Fibroblast of skin of abdomen (primary cell): Measurements from ENCODE around the gene CLDN7.
"Not testable (repeated sequence)": the region's sequence is repeated elsewhere in the genome, so short reads cannot be mapped to it uniquely, and the experiment has no call there.

ENCODE experiments used
- DNase-seq: peaks from one replicate; pipeline ENCODE4 v3.0.0-alpha.2; 2013

Gene CLDN7

DNA sequence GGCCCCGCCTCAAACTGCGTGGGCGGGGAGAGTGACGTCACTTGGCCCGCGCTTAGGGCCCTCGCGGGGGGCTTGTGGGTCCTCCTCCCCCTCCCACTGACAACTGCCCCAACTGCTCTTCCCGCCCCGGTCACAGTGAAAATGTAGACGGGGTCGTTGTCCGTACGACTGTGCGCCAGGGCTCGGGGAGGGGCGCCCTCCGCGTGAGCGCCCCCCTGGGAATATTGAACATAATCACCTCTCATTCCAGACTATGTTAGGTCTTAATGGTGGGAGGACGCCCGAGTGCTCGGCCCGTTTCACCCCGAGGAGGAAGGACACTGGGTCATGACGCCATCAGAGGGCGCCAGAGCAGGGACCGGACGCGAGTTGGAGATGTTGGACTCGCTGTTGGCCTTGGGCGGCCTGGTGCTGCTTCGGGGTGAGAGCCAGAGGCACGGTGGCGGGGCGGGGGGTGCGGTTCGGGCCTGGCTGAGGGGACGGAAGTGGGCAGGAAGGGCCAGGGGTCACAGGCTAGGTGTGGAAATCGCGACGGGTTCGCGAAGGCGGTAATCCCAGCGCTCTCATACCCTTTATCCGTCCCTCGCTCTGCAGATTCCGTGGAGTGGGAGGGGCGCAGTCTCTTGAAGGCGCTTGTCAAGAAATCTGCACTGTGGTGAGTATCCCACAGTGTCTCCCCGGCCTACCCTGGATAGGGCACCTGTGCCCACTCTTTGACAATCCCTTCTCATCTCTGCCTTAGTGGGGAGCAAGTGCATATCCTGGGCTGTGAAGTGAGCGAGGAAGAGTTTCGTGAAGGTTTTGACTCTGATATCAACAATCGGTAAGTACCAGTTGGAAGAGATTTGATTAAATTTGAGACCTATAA is 9.9 kb downstream of the CLDN7 start, which contains the start of gene ELP5:
TSS of gene ELP5 (plus strand) at position 40 of the 868 bp plus-strand sequence. CDS start at position 376, 336 bp downstream.
- DNase-seq, result peak; percentile 96

DNA sequence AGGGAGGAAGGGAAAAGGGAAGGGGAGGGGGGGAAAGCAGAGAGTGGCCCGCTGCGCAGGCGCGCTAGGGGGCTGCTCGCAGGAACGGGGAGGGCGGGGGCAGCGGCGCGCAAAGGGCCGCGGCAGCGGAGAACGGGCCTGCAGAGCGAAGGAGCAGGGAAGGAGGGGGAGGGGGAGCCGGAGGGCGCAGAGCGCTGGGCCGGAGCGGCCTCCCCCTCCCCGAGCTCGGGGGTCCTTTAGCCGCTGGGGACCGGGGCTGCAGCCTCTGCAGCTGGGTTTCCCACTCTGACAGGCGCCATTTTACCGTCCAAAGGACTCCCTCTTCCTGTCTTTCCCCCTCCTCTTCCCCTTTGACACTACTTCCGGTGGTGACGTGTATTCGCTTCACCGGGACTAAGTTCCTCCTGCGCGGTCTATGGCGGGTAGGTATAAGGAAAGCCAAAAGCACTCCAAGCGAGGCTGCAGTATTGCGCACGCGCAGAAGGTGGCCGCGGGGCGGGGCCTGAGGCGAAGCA is 10.6 kb downstream of the CLDN7 start, which contains the start of gene CTDNEP1:
TSS of gene CTDNEP1 (minus strand) at position 74 of the 515 bp plus-strand sequence. CDS start 438 bp downstream, outside the sequence.
- DNase-seq, result peak; percentile 100

GRCh38 chr17:7250695-7251627 is 11.3 kb downstream of the CLDN7 start:
- no peak for DNase-seq

DNA sequence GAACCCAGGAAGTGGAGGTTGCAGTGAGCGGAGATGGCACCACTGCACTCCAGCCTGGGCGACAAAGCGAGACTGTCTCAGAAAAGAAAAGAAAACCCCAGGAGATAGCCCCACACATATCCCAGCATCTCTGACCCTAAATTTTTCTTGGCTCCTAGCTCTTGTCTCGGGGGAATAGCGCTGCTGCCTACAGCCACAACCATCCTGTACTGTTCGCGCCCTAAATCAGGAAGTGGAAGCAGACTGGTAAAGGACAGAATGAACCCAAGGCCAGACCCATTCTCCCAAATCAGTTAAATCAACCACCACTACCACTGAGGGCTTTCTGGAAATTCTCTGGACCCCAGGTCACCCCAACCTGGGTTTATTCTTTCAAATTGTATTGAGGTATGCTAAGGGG is 12.4 kb downstream of the CLDN7 start:
- no peak for DNase-seq

GRCh38 chr17:7249214-7249613 is 13.1 kb downstream of the CLDN7 start:
- DNase-seq, result no peak

DNA sequence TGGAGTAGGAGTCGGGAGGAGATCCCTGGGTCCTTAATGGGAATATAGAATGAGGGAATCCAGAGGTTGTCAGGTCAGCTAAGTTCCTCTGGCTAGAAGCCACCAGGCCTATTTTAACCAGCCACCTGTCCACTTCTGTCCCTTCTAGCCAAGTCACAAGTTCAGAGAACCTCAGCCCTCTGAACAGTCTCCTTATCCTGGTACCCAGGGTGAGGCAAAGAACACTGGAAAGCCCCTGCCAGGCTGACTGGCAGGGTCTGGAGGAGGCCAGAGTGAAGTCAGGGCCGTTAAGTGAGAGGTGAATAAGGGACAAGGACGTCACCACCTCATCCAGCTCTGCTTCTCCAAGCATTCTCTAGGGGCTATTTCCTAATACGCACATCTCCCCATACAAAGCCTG is 13.5 kb downstream of the CLDN7 start:
- no peak for DNase-seq

- DNase-seq, result no peak
Measured at GRCh38 chr17:7246779-7247178, 15.5 kb downstream of the CLDN7 start.

- DNase-seq, result not testable (repeated sequence)
Measured at GRCh38 chr17:7243838-7244237, 18.4 kb downstream of the CLDN7 start.

GRCh38 chr17:7243453-7243729 is 18.9 kb downstream of the CLDN7 start:
- no peak for DNase-seq

DNA sequence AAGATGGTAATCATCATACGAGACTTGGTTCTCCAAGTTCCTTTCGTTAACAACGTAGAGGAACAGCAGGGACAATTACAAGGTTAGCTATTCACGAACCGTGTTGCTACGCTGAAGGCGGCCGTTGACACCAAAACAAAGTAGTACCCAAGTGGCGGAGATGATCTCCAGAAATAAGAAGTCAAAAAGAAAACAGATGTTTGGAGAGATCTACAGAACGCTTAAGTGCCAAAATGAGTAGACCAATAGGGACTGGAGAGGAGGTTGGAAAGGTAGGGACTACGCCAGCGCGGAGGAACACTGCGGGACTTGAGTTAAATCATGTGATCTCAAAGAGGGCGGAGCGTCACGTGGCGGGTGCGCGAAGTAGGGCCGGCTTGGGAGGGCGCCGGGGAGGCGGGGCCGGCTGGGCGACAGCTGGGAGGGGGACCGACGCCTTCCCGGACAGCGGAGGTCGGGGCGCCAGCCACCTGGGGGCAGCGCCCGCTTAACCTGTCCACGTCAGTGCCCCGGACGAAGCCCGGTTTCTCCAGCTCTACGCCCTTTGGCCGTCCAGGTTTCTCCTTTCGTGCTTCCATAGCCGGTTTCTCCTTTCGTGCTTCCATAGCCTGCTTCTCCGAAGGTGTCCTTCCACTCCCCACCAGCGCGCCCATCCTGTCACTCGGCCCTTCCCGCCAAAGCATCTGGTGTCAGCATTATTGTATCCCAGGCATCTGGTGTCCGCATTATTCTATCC is 19.4 kb downstream of the CLDN7 start:
- DNase-seq, result peak; percentile 96

DNA sequence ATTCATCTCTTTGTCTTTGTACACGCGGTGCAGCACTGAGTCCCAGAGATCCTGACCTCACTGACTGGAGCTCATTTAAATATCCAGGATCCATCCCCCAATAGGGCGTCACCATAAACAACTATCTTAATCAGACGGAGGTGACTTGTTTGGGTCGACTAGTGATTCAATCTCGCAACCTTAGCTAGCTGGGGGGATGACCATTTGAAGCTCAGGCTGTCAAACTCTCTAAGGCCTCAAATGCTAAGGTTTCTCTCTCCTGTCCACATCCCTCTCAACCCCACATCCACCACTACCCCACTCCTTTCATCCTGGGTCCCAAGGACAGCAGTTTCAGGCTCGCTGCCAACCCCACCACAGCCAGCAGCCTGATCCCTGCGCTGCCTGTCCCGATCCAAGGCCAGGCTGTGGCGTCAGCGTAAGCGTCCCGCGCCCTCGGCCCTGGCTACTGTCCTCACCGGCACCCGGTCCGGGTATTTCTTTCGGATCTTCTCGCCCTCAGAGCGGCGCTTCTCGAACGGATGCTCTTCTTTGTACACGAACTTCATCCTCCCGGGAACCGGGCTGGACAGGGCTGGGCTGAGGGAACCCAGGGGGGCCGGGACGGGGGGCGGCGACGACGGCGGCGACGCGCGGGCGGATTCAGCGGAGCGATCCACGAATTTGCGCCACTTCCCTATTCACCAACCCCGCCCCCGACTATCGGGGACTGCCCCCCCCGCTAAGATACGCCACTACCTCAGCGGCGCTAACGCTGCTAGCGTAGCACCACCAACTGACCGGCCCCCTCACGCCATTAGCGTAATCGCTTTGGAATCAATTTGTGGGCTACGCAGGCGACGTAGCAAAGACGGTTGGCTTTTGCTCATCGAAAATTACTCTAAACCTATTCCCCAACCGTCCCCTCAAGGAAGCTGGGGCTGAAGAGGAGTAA is 20.2 kb downstream of the CLDN7 start, which contains the start of gene GABARAP:
TSS of gene GABARAP (minus strand) at position 667 of the 934 bp plus-strand sequence. CDS start at position 548, 119 bp downstream.
- DNase-seq, result peak; percentile 92

DNA sequence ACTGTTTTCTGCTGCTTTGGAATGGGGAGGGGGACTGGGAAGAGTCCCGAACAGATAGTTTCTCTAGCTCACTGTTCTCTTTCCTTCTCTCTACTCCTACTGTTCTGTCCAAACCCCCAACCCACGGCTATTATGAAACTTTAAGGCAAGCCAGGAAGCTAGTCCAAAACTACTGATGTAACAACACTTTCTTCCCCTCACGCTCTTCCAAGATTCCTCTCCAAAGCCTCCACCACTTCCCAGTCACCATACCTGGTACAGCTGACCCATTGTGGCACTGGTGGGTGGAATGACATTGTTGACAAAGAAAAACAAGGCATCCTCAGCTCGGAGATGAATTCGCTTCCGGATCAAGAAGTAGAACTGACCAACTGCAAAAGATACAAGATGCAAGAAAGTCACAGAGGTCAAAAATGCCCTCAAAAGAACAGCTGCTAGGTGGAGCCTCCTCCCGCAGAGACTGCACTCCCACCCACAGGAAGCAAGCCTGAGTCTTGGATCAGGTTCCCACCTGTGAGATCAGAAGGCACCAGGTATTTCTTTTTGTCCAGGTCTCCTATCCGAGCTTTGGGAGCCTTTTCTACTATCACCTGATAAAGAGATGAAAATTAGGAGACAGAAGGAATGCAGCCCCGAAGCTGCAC is 21.1 kb downstream of the CLDN7 start:
- no peak for DNase-seq

DNA sequence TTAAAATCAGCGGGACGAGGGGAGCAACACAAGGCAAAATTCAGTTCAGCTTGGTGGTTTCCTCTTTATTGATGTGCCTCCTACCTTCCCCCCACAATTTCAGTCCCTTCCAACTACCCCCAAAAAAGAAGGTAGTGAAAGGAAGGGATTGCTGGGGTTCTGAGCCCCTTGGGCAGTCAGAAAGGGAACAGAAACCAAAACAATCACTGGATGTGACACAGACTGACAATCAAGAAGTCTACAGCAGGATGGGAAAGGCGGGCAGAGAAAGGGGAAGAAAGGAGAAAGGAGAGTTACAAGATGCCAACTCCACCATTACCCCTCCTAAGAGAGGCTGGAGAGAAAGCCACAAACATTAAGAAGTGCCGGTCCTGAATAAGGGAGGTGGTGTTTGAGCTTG is 21.9 kb downstream of the CLDN7 start:
- DNase-seq, result no peak

GRCh38 chr17:7239091-7240027 is 22.9 kb downstream of the CLDN7 start, which contains the start of gene PHF23:
Gene PHF23 (minus strand): TSS chr17:7239457. CDS start chr17:7239279, 178 bp downstream.
- DNase-seq, result peak; percentile 100

DNA sequence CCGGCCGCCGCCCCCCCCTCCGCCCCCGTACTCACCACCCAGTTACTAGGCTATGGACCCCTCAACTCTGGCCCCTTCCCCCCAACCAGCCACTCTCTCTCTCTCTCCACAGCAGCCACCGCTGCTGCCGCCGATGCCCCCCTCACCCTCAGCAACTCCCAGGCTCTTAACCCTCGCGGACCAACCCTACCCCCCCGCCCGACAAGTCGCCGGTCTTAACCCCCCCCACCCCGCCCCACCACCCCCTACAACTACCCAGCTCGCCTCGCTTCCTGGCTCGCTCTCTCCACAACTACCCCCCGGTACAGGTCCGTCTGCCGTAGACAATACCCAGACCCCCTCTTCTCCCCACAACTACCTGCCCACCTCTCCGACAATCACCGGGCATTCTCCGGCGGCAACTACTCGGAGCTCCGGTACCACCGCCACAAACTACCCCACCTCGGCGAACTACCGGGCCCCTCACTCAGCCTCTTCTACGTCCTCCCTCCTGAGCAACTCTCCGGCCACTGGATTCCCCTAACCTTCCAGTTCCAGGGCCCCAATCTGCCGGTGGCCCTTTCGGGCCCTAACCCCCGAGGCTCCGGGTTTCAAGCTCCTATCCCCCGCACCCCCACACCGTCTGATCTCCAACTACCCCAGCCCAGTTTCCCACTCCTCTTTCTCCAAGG is 23.7 kb downstream of the CLDN7 start:
- peak; percentile 47 for DNase-seq

GRCh38 chr17:7237761-7238419 is 24.4 kb downstream of the CLDN7 start:
- DNase-seq, result peak; percentile 77

DNA sequence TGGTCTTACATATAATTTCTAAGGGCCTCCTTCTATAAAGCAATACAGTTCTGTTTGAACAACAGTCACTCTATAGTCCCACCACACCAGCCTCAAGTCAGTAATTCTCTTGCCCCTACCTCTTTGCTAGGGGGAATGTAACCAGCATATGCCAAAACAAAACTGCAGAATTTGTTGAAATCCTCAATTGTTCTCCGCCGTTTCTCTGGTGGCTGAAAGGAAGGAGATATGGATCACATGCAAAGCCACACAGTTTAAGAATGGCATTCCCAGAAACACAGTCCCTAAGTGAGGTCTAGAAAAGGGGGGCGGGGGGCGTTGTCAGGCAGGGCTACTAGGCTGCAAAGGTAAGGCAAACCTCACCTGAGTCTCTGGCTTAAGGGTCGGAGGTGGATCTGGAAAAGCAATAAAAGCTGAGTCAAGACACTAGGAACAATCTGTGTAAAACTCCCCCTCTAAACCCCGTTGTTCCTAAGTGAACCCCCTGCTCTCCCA is 25.0 kb downstream of the CLDN7 start:
- DNase-seq, result no peak

DNA sequence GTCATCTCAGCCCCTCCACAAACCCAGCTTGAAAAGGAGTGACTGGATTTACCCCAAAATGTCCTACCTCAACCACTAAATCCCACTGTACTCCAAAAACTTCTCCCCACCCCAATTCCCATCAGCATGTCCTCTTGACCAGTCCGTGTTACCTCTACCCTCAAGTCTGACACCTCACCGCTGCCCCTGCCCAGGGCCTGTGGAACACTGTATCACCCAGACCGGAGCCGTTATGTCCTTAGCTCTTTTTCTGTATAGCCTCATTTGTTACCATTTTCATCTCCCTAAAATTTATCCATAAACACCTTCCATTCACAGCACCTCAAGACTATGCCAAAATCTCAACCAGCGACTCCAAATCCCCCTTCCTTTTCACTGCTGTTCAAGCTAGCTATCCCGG is 25.5 kb downstream of the CLDN7 start:
- DNase-seq, result no peak
